Stimulated activated CD8-positive, alpha-beta memory T cell treated with anti-CD3 and anti-CD28 coated beads, Interleukin-7, amount 100 ng/mL, for 24 hours (primary cell): ENCODE measurements around the gene HS3ST6.
"Not testable (repeated sequence)": the region's sequence is repeated elsewhere in the genome, so short reads cannot be mapped to it uniquely, and the experiment has no call there.

Experiments used
- DNase-seq: peaks from one replicate; pipeline ENCODE4 v3.0.0-alpha.2; 2020; ENCODE audit warnings: low read depth

The HS3ST6 gene

DNA sequence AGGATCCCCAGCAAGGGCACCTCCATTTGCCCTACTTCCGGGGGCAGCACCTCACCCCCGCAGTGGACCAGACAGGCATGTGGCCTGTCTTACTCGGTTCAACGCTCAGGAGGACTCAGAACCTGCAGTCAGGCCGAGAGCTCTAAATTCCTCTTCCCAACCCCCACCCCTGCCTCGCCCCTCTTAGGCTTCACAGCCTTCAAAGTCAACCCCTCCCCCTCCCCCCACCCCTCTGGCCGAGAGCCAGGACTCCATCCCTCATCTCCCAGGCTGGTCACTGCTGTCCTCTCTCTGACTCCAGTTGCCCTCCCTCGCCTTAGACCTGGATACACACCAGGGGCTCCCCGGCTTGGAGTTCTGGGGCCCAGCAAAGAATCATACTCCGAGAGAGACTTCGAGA, 8.1 kb upstream of the HS3ST6 start:
- no peak for DNase-seq

DNA sequence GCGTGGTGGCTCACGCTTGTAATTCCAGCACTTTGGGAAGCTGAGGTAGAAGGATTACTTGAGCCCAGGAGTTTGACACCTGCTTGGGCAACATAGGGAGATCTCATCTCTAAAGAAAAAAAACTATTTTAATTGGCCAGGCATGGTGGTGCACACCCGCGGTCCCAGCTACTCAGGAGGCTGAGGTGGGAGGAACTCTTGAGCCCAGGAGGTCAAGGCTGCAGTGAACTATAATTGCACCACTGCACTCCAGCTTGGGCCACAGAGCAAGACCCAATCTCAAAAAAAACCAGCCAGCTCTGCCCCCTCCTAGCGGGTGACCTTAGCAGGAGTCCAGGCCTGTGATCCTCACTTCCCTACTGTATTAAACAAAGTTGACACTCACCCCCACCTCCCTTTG, 5.9 kb upstream of the HS3ST6 start:
- no peak for DNase-seq

DNA sequence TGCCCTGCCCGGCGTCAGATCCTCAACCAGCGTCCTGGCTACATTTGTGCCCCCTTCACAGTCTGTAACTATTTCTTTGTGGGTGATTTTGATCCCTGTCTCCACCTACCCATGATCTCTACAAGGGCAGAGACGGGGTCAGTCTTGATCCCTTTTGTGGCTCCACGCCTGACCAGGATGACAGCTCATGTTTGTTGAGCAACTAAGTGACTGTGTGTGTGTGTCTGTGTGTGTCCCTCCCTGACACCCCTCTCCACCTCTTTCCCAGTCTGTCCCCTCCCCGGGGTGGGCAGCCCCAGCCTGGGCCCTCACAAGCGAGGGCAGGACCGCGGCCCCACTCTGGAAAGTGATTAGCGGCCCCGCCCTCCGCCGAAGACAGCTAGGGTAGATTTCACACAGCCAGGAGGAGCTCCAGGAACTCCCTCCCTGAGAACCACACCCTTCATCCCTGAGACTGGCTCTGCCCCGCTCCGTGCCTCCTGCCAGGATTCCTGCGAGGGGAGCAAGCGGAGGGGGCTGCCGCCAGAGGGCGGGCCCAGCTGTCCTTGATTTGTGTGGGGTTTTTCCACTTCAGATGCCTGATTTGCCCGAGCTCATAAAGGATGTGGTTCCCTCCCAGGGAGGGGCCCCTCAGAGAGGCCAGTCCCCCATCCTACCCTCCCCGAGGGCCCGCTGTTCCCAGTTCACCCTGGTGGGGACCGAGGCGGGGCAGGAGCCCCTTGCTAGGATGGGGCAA, 5.3 kb upstream of the HS3ST6 start:
- DNase-seq: no peak

DNA sequence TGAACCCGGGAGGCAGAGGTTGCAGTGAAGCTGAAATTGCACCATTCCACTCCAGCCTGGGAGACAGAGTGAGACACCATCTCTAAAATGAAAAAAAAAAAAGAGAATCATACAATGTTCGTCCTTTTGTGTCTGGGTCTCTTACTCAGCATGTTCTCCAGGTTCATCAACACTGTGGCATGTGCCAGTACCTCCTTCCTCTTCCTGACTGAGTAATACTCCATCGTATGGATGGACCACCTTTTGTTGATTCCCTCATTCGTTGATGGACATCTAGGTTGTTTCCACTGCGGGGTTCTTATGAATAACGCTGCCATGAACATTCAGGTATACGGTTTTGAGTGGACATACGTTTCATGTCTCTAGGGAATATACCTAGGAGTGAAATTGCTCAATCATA, 4.1 kb upstream of the HS3ST6 start:
- DNase-seq: no peak

DNA sequence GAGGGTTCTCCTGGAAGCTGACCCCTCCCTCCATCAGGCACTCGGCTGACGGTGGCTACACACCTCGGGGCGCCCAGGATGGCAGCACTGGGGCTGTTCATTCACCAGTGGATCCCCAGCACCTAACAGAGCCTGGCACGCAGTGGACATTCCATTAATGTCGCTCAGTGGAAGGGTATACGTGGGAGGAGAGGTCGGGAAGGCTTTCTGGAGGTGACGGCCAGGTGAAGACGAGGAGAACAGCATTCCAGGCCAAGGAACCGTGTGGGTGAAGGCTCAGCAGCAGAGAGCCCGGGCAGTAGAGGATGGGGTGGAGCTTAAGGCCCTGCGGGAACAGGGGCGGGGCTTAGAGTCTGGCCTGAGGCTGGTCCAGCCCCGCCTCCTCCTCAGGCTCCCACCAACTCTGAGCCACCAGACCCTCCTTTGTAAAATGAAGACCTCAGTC, 2.5 kb upstream of the HS3ST6 start:
- DNase-seq: no peak

DNA sequence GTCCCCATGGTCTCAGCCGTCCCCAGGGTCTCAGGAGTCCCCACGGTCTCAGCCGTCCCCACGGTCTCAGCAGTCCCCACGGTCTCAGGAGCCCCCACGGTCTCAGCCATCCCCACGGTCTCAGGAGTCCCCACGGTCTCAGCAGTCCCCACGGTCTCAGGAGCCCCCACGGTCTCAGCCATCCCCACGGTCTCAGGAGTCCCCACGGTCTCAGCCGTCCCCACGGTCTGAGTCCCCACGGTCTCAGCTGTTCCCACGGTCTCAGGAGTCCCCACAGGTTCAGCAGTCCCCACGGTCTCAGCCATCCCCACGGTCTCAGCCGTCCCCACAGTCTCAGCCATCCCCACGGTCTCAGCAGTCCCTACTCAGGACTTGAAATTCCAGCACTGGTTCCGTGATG, 1.9 kb upstream of the HS3ST6 start:
- DNase-seq: not testable (repeated sequence)

DNA sequence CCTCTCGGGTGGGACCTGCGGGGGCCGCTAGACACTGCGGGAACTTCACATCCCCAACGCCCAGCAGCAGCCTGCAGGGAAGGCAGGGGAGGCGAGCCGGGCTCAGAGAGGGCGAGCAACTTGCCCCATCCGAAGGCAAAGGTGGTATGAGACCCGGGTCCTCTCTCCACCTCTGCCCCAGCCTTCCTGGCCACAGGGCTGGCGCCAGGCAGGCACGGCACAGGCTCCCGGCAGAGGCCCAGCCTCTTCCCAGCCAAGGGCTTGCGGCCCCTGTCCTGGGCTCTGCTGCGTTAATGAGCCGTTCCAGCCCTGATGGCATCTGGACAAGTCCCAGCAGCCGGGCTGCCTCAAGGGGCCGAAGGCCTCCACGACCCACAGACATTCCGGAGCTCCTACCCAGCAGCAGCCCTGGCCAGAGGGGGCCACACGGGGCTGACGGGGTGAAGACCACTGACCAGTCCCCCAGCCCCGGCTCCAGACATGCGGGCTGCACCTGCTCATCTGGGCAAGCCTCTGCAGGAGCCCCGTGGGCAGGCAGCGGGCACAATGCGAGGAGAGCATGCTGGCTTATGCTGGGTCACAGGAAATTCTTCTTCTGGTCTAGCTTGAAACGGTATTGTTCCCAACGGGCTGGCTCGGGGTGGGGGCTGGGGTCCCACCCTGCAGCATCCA, 1.2 kb upstream of the HS3ST6 start:
- no peak for DNase-seq

DNA sequence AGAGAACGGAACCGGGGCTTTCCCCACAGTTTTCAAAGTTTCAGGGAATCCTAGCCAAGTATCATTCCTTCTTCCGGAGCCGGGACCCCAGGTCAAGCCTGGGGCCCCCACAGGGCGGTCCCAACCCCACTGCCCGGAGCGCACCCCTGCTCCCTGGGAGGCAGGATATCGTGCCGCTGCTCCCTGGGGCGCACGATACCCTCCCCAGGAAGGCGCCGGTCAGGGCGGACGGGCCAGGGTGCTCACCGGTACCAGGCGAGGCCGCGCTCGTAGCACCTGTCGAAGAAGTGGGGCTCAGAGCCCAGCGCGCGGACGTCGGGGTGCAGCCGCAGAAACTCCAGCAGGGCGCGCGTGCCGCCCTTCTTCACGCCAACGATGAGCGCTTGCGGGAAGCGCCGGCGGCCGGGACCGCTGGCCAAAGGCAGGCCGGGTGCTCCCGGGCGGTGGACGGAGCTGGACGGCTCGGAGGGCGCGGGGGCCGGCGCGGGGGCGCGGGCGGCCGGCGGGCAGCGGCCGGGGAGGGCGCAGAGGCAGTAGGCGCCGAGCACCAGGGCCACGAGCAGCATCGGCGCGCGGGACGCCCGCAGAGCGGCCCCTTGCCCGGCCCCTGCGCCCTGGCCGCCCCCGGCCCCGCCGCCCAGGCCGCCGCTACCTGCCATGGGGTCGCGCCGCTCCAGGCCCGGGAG, 407 bp downstream of the HS3ST6 start:
- no peak for DNase-seq

DNA sequence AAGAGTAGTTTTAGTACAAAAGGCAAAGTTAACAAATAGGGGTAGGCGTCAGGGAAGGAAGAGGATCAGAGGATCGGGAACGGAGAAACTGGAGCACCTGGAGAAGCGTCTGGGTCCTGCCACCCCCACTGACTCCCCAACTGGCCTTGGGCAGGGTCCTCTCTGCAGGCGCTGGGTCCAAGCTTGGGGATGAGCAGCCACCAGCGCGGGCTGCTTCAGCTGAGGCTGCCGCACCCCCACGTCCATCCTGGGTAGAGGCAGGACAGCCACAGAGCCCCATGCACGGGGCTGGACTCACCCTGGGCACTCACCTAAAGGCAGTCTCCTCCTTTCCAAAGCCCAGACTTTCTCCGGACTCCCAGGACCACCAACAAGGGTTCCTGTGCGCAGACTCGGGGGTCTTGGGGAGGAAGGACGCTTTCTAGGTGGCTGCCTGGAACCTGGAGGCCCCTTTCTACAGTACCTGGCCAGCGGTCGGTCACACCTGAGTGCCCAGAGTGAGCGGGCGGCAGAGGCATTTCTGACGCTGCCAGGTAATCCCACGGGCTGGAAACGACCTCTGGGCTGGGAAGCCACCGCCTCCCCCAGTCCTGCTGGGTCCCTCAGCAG, 1.1 kb downstream of the HS3ST6 start:
- DNase-seq: no peak

DNA sequence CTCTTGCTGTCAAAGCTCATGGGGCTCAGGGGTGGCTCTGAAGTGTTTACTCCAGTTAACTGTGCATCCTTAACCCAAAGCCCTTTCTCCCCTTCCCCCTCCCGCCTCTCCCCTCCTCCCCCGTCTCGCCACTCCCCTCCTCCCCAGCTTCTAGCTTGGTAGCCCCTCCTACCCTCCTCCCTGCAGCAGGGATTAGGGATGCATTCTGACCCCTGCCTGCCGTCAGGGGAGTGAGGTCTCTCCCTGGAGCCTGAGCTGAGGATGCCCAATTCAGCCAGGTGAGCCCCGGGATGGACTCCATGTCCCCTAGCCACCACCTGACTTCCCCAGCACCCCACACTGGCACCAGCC, 1.6 kb downstream of the HS3ST6 start:
- DNase-seq: no peak

DNA sequence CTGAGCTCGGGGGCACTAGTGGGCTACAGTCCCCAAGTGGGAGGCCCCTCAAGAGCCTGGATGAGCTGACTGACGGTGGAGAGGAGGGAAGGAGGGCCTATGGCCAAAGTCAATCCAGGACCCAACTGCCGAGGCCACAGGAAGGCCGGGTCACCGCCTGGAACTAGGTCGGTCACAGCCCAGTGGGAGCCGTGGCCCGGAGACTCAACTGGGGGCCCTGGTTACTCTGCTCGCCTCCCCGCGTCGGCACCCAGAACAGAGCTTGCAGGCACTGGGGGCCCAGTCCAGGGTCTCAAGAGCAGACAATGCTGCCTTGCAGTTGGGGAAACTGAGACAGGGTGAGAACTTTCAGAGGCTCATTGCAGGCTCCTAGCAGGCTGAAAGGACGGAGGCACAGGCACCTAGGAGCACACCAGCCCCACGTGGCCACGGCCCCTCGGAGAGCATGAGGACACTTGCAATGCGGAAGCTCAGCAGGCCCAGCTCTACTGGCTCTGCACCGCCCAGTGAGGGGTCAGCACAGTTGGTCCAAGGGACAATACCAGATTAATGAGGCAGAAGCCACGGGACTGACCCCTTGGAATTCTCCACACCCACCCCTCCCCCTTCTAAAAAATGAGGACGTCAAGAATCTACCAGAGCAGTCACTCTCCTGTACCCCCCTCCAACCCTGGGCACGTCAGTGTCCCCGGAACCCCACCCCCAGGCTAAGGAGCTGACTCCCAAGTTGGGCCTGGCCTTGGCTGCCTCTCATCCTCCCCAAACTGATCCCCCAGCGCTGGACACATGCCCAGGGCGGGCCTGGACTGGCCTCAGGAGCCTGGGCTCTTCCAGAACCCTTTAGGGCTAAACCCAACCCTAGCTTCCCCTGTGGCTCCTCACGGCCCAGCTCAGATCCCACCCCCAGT, 2.2 kb downstream of the HS3ST6 start:
- no peak for DNase-seq

DNA sequence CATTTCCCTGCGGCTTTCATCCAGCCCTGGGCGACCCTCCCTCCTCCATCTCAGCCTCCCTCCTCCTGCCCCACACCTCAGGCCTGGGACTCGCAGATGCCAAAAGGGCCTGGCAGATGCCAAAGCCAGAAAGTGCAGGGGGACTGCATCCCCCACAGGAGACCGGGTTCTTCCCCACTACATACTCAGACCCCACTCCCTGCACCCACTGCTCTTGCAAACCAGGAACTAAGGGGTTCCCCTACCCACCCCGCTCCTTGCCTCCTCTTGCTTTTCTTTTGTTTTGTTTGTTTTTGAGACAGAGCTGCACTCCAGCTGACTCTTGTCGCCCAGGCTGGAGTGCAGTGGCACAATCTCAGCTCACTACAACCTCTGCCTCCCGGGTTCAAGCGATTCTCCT, 3.2 kb downstream of the HS3ST6 start:
- no peak for DNase-seq

DNA sequence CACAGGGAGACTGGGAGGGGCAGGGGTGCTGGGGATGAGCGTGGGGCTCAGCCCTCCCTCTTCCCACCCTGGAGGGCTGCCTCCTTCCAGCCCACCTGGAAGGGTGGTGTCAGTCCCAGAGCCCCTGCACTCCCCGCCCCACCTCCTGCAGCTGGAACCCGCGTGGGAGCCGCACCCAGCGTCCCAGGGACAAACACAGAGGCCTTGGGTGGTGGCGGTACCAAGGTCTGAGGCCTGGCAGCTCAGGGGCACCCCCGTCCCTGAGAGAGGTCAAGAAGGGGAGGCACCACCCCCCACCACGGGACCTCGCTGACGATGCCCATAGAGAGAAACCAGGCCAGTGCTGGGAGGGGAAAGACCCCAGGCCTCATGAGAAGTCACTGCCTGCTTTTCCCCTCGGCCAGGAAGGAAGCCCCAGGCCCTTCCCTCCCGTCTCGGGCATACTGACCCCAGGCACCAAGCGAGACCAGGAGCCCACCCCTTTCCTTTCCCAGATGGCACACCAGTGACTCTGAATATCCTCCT, 4.1 kb downstream of the HS3ST6 start:
- no peak for DNase-seq

DNA sequence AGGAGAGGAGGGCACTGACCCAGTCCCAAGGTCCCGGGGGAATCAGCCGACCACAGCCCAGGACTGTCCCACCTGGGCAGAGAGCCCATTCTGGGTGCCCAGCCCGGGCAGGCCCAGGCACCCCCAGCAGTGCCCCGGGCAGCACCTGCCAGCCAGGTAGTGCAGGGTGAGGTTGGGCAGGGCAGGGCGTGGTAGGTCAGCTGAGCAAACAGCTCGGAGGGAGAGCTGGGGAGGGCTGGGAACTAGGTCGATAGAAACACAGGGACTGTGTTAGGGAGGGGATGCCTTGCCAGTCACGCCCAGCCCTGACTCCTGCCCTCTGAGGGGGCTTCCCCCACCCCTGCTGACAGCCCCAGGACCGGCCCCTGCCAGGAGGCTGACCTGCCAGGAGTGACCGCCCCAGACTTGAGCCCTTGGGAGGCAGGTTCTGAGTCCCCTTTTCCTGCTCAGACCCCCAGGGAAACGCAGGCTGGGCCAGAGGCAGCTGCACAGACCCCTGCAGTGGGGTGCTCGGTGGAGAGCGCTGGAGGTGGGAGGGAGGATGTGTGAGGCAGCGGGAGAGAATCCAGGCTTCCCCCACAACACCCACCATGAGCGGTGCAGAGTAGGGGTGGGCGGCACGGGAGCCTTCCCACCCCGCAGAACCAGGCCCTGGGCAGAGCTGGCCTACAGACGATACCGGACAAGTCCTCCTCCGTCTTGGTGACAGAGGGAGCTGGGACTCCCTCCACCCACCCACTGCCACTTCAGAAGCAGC, 4.7 kb downstream of the HS3ST6 start:
- no peak for DNase-seq

DNA sequence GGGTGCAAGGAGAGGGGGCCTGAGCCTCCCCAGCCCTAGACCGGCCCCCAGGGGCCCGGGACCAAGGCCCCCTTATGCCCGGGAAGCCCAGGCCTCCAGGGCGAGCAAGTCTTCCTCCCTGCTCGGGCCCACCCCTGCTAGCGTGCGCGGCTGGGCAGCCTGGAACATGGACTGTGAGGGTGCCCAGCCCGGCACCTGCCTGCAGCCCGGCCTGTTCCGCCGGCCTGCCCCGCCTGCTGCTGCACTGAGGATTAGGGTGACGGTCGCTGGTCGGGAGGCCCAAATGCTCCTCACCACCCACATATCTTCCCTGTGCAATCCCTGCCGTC, 6.0 kb downstream of the HS3ST6 start:
- DNase-seq: no peak

DNA sequence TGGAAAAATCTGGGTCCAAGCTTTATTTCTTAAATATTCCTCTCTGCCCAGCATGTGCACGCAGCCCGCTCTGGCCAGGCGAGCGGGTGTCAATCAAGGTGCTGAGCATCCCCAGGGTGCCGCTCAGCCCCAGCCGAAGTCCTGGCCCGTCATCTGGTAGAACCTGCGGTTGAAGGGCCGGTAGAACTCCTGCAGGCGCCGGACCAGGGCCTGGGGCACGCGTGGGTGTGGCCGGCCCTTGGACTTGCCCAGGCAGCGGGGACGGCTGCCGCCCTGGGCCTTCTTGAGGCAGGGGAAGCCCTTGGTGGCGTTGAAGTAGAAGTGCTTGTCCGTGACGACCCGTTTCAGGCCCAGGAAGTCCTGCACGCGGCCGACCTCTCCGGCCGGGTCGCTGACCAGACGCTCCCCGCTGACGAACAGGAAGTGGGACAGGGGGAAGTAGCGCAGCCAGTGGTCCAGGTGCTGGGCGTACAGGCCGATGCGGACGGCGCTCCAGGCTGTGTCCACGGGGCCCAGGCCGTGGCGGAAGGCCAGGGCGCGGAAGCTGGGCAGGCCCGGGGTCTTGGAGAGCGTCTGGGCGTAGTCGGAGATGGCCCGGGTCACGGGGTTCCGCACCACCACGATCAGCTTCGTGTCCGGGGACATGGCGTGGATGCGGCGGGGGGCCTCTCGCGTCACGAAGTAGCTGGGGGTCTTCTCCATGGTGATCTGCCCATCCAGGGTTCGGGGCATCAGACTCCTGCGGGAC, 6.6 kb downstream of the HS3ST6 start:
- no peak for DNase-seq

DNA sequence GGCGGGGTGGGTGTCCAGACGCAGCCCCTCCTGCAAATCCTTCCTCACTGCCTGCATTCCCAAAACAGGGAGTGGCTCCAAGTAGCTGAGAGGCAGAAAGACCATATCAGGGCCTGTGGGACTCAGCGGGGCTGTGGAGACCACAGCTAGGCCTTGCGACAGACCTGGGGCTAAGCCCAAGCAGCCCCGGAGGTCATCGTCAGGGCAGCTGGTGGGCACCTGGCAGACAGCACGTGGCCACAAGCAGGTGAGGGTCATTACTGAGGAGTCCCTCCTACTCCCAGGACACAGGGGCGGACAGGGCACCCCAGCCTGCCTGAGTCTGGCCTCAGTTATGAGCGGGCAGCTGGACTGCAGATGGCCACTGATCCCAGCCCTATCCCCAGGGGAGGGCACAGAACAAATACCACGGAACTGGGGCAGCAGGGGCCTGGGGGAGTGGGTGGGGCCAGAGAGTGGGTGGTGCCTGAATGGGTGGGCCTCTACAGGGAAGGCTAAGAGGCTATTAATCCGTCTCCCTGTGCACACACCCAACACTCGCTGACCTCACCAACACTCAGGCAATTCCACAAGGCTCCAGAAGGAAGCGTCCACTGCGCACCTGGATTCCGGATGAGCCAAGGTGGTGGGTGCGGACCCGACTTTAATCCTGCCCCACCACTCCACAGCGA, 8.5 kb downstream of the HS3ST6 start:
- DNase-seq: no peak

DNA sequence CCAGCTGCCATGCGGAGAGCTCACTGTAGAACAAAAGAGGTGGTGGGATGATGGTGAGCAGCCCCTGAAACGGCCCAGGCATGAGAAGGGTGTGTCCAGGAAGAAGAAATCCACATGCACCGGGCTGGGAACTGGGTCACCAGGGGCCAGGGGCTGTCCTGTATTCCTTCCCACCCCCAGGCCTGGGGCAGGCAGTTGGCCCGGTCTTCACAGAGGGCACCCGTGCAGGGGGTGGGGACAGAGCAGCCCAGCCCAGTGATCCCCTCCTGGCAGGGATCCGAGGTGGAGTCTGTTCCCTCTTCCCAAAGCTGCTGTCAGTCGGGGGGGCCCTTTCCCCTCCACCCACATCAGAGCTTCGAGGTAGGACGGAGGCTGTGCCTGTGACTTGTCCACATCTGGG, 9.2 kb downstream of the HS3ST6 start:
- DNase-seq: no peak

DNA sequence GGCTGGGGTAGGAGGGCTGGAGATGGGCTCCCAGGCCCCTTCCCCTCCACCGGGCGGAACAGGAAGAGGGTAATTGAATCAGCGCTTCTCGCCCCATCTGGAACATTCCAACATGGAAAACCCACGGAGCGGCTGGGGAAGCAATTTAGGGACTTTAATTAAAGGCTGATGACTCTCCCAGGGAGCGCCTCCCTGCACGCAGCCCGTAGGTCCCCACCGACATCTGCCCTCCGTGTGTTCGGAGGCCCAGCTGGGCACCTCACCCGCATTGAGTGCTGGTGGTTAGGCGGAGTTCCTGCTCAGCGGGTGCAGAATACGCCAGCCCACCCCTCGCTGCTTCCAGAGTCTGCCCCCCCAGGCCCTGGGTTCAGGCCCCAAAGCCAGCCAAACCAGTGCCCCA, 10.0 kb downstream of the HS3ST6 start:
- DNase-seq: no peak
